HepG2 (cell line): Measurements from ENCODE around the gene CFAP210. TPM values are rescaled to one million over a fixed set of nuclear protein-coding genes. Genes with fewer than 3 reads are reported as not detected.

Source experiments
- ATAC-seq: fragments of 200-7000 bp; cut with Tn5 transposase; 3 replicates; pipeline ENCODE4 v1.9.1; 2020; ENCODE audit warnings: mild to moderate bottlenecking, moderate library complexity
- BruUV-seq: library from RNA; stranded (reverse); fragments of 400-500 nt; replicated peaks from 2 replicates; lab custom pipeline; 2021; lab: Mats Ljungman, UMichigan
- CTCF ChIA-PET: fragments of 300-600 bp; formaldehyde crosslinking; extraction: SDS; loops from one replicate; lab custom pipeline; 2021; ENCODE audit warnings: low total read pairs, inconsistent platforms, low intra/inter-chr PET ratio; lab: Yijun Ruan, JAX
- POLR2A ChIA-PET: fragments of 350-600 bp; sonication (Branson Sonifier 250); formaldehyde crosslinking; loops from one replicate; lab custom pipeline; 2020; ENCODE audit warnings: antibody characterized with exemption, inconsistent platforms; lab: Yijun Ruan, JAX
- DNase-seq: peaks from one replicate; pipeline ENCODE4 v3.0.0-alpha.2; 2015; ENCODE audit warnings: low spot score
- FAIRE-seq: peaks from 3 replicates; lab custom pipeline; 2011; peaks lifted over from hg19 to GRCh38; lab: Jason Lieb, UNC
- H2AFZ ChIP-seq: one replicate; pipeline ENCODE4 v1.6.1; 2011; ENCODE audit warnings: low read length, inconsistent platforms
- H3K27ac ChIP-seq: fragments of 300-600 bp; 3 replicates; pipeline ENCODE4 v1.8.0; 2011; ENCODE audit warnings: mixed run types, mild to moderate bottlenecking, mixed read lengths, low read length, inconsistent platforms; ENCODE audit not compliant: insufficient read depth; ENCODE audit errors: extremely low read length
- H3K27me3 ChIP-seq, 2 experiments: fragments of 200-600 bp in 1 of 2; 2 replicates in 1 of 2; 3 replicates in 1 of 2; pipeline versions ENCODE4 v1.6.0 to v1.8.0; 2011; ENCODE audit warnings: low read length in 2 of 2, mild to moderate bottlenecking in 2 of 2, moderate library complexity in 2 of 2, inconsistent platforms in 1 of 2; ENCODE audit not compliant: insufficient read depth in 2 of 2, control insufficient read depth in 1 of 2
- H3K36me3 ChIP-seq, 2 experiments: fragments of 200-600 bp in 1 of 2; replicated peaks in 1 of 2; 2 replicates in 1 of 2; 3 replicates in 1 of 2; pipeline versions ENCODE4 v1.5.1 to v1.8.0; 2011; ENCODE audit warnings: low read length in 2 of 2, inconsistent platforms in 1 of 2; ENCODE audit not compliant: insufficient read depth in 2 of 2, control insufficient read depth in 1 of 2
- H3K4me1 ChIP-seq: 2 replicates; pipeline ENCODE4 v1.5.1; 2012; ENCODE audit warnings: low read length, inconsistent platforms; ENCODE audit not compliant: insufficient read depth
- H3K4me2 ChIP-seq: 2 replicates; pipeline ENCODE4 v1.6.0; 2011; ENCODE audit warnings: low read depth, low read length, inconsistent platforms
- H3K4me3 ChIP-seq, 3 experiments: fragments of 200-600 bp in 1 of 3; sonication (generic), shearing (Covaris generic) in 1 of 3; replicated peaks in 1 of 3; 2 replicates each; pipeline ENCODE4 v1.5.1; 2011 to 2016; ENCODE audit warnings: low read length in 3 of 3, inconsistent platforms in 2 of 3, low read depth in 2 of 3, mild to moderate bottlenecking in 2 of 3, control low read depth in 1 of 3, mixed read lengths in 1 of 3; ENCODE audit not compliant: insufficient read depth in 1 of 3
- H3K79me2 ChIP-seq: one replicate; pipeline ENCODE4 v1.6.1; 2011; ENCODE audit warnings: low read length, inconsistent platforms; ENCODE audit not compliant: insufficient read depth
- H3K9ac ChIP-seq: 2 replicates; pipeline ENCODE4 v1.6.0; 2011; ENCODE audit warnings: mild to moderate bottlenecking, low read depth, low read length, inconsistent platforms; ENCODE audit not compliant: insufficient read depth
- H3K9me3 ChIP-seq: 2 replicates; pipeline ENCODE4 v1.5.1; 2012; ENCODE audit warnings: mild to moderate bottlenecking, low read length
- H4K20me1 ChIP-seq: 2 replicates; pipeline ENCODE4 v1.6.0; 2011; ENCODE audit warnings: inconsistent platforms, mild to moderate bottlenecking, low read length, moderate library complexity; ENCODE audit not compliant: insufficient read depth
- ARNT ChIP-seq: fragments of 450-650 bp; IDR thresholded peaks from 2 replicates; pipeline ENCODE4 v1.6.1; 2017
- ATAD3A ChIP-seq: sonication (generic); formaldehyde crosslinking; IDR thresholded peaks from 2 replicates; pipeline ENCODE4 v1.4.0; 2020; ENCODE audit warnings: missing genetic modification reagents
- HNF4A ChIP-seq: sonication (generic); formaldehyde crosslinking; IDR thresholded peaks from 2 replicates; pipeline ENCODE4 v1.4.0; 2020; ENCODE audit warnings: missing genetic modification reagents
- HNF4G ChIP-seq, 2 experiments: sonication (generic) in 1 of 2; formaldehyde crosslinking in 1 of 2; IDR thresholded peaks; 2 replicates each; pipeline versions ENCODE4 v1.4.0 to v1.6.1; 2011 to 2020; ENCODE audit warnings: borderline replicate concordance in 2 of 2, low read depth in 2 of 2, mild to moderate bottlenecking in 2 of 2, low read length in 1 of 2, missing genetic modification reagents in 1 of 2, moderate library complexity in 1 of 2
- IKZF1 ChIP-seq: fragments of 450-650 bp; IDR thresholded peaks from 2 replicates; pipeline ENCODE4 v1.7.1; 2016
- MIXL1 ChIP-seq: IDR thresholded peaks from 2 replicates; pipeline ENCODE4 v1.6.1; 2016
- REL ChIP-seq: sonication (generic); formaldehyde crosslinking; conservative IDR thresholded peaks from 2 replicates; pipeline ENCODE4 v1.8.0; 2022; ENCODE audit warnings: mild to moderate bottlenecking, missing genetic modification reagents, moderate library complexity
- RXRB ChIP-seq: IDR thresholded peaks from 2 replicates; pipeline ENCODE4 v1.6.1; 2016; ENCODE audit warnings: borderline replicate concordance, missing genetic modification reagents, missing compliant biosample characterization
- SIN3A ChIP-seq: IDR thresholded peaks from 2 replicates; pipeline ENCODE4 v1.6.1; 2011; ENCODE audit warnings: low read depth, mild to moderate bottlenecking, control low read depth, low read length, borderline replicate concordance
- SMAD1 ChIP-seq: sonication (generic); formaldehyde crosslinking; IDR thresholded peaks from 2 replicates; pipeline ENCODE4 v1.4.0; 2020; ENCODE audit warnings: missing genetic modification reagents, low read depth, mild to moderate bottlenecking, borderline replicate concordance
- SMARCE1 ChIP-seq: fragments of 450-650 bp; IDR thresholded peaks from 2 replicates; pipeline ENCODE4 v1.6.1; 2017; ENCODE audit warnings: borderline replicate concordance
- SP1 ChIP-seq, 2 experiments: fragments of 450-650 bp in 1 of 2; sonication (generic) in 1 of 2; formaldehyde crosslinking in 1 of 2; IDR thresholded peaks; 2 replicates each; pipeline versions ENCODE4 v1.4.0 to v1.6.1; 2016 to 2020; ENCODE audit warnings: missing genetic modification reagents in 1 of 2
- TCF7 ChIP-seq: sonication (generic); IDR thresholded peaks from 2 replicates; pipeline ENCODE4 v1.6.1; 2016; ENCODE audit warnings: antibody characterized with exemption, low read depth
- TEAD3 ChIP-seq: optimal IDR thresholded peaks from 2 replicates; pipeline ENCODE3; 2016; ENCODE audit warnings: borderline replicate concordance
- ZBTB7A ChIP-seq: sonication (generic); formaldehyde crosslinking; IDR thresholded peaks from 2 replicates; pipeline ENCODE4 v1.8.0; 2022; ENCODE audit warnings: mild to moderate bottlenecking, missing genetic modification reagents
- ZFP41 ChIP-seq: sonication (generic); formaldehyde crosslinking; IDR thresholded peaks from 2 replicates; pipeline ENCODE4 v1.4.0; 2020; ENCODE audit warnings: mild to moderate bottlenecking, missing genetic modification reagents, borderline replicate concordance
- ZNF337 ChIP-seq: sonication (generic); formaldehyde crosslinking; IDR thresholded peaks from 2 replicates; pipeline ENCODE4 v1.5.1; 2020; ENCODE audit warnings: missing genetic modification reagents, low read depth, mild to moderate bottlenecking, borderline replicate concordance
- ZNF460 ChIP-seq: sonication (generic); formaldehyde crosslinking; IDR thresholded peaks from 2 replicates; pipeline ENCODE4 v1.5.1; 2020; ENCODE audit warnings: missing genetic modification reagents, mild to moderate bottlenecking, borderline replicate concordance
- ZNF501 ChIP-seq: sonication (generic); formaldehyde crosslinking; IDR thresholded peaks from 2 replicates; pipeline ENCODE4 v1.5.1; 2020; ENCODE audit warnings: mild to moderate bottlenecking, moderate library complexity, missing genetic modification reagents
- ZNF530 ChIP-seq: sonication (generic); formaldehyde crosslinking; IDR thresholded peaks from 2 replicates; pipeline ENCODE4 v1.5.0; 2020; ENCODE audit warnings: low read depth, mild to moderate bottlenecking, missing genetic modification reagents
- ZNF564 ChIP-seq: sonication (generic); formaldehyde crosslinking; IDR thresholded peaks from 2 replicates; pipeline ENCODE4 v1.8.1; 2023; ENCODE audit warnings: mild to moderate bottlenecking, missing genetic modification reagents
- ZNF792 ChIP-seq: IDR thresholded peaks from 2 replicates; pipeline ENCODE4 v1.6.1; 2016
- WGBS: methylation state at CpG from one replicate; pipeline ENCODE4 v1.1.6; 2017; ENCODE audit warnings: low lambda C conversion rate; 5-methylcytosine and 5-hydroxymethylcytosine counted together
- in situ Hi-C: cut with HindIII; loops from 2 replicates; pipeline ENCODE4 v1.10.0; 2017; ENCODE audit warnings: low pct_unique_long_range_greater_than_20kb; ENCODE audit not compliant: extremely low pct_ligation_motif_present
- intact Hi-C: fragments of 100-400 bp; cut with micrococcal nuclease; formaldehyde crosslinking; loops from one replicate; pipeline ENCODE4 v1.10.0; 2022; ENCODE audit not compliant: unreplicated experiment
- polyA plus RNA-seq, 8 experiments: library from polyadenylated mRNA; depleted of rRNA in 3 of 8; stranded (reverse) in 7 of 8; unstranded in 1 of 8; fragments of >200 nt; fragmentation: Illumina TruSeq in 4 of 8; extraction: Trizol in 4 of 8; gene quantifications; 2 replicates each; pipeline versions ENCODE4 v1.2.1 to v1.2.3, GENCODE V29; 2011 to 2016; ENCODE audit warnings: low read depth in 4 of 8, missing spikeins in 1 of 8, mixed read lengths in 1 of 8; ENCODE audit not compliant: insufficient read depth in 1 of 8
- total RNA-seq, 5 experiments: library from RNA; depleted of rRNA; stranded (reverse); fragments of >200 nt; fragmentation: Illumina TruSeq; extraction: Trizol; gene quantifications; 2 replicates each; pipeline ENCODE4 v1.2.3, GENCODE V29; 2016; ENCODE audit warnings: low read depth in 1 of 5
- TF ChIP-seq, protein P1 (sequence below): sonication (generic); formaldehyde crosslinking; IDR thresholded peaks from 2 replicates; pipeline ENCODE4 v1.4.0; 2020; ENCODE audit warnings: missing genetic modification reagents
- TF ChIP-seq, protein P2 (sequence below): fragments of 450-650 bp; IDR thresholded peaks from 2 replicates; pipeline ENCODE4 v1.6.1; 2017

The CFAP210 gene
- total and polyA plus RNA-seq, 2 of the 13 experiments (the other 11 are each of a cell fraction or from before 2014, with no cell fraction given), result 0.18 TPM; not detected in 1

DNA sequence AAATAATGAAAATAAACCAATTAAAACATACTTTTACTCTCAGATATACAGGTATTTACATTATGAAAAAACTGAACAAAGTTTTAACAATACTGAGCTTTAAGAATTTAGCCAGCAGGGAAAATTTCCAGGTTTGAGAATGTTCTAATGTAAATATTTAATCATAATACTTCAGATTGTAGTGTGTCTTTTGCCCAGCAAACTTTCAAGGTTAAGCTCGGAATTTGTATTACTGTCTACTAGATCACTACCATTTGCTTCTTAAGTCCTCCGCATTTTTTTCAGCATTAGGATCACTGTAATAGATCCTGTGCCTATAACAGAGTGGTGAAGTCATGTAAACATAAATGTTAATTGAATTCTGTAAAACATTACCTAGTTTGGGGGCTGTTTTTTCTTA, 52.7 kb downstream of the CFAP210 start:
- H3K9ac ChIP-seq, result no peak overlapping the region
- POLR2A ChIA-PET, result no interaction called here

DNA sequence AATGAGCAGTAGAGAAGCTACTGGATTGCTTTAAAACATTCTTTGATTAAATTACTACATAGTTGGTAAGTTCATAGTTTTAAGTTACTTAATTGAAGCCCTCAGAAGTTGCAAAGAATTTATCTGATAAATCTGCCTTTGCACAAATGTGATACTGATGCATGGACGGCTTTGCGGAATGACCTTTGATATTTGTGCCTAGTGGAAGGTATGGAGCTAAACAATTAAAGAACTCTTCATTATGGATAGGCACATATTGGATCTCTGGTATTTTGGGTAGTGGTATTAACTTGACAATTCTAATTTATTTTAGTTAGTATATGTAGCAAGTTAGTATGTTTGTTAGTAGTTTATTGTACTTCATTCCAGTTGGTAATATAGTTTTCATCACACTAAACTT, 54.1 kb downstream of the CFAP210 start:
- DNase-seq (peak; percentile 66), ATAC-seq (peak; percentile 69), FAIRE-seq (no peak)
- peaks cover 4 to 25% of the 10 kb centered on the region in 2 experiments; a peak in 4 of 5 replicates for H3K36me3 ChIP-seq
- 76% methylated on average over 2 of the region's 2 CpGs for WGBS
- in situ Hi-C loops, result no loop called here
- H4K20me1 ChIP-seq, result no peaks in the 10 kb centered on the region
- H3K4me1 ChIP-seq, result peaks cover 35% of the 10 kb centered on the region
- intact Hi-C loops, result no loop called here
- H3K4me3 ChIP-seq, result no peak overlapping the region
- no peak overlapping the region for H3K27ac ChIP-seq
- no peak overlapping the region for H3K9ac ChIP-seq
- no peaks in the 10 kb centered on the region for H3K79me2 ChIP-seq
- POLR2A ChIA-PET, result interaction anchor here (1.1 kb wide), 1 partner anchor 43 kb away, joined by 3 read pairs; no protein-coding TSS in a partner anchor
- no peak overlapping the region for H2AFZ ChIP-seq
- no peaks in the 10 kb centered on the region for H3K9me3 ChIP-seq
- no TSS peak for BruUV-seq
- no peaks in the 10 kb centered on the region for H3K27me3 ChIP-seq
- H3K4me2 ChIP-seq, result no peak overlapping the region
- CTCF ChIA-PET, result no interaction called here
- TF ChIP-seq ZNF792 (CRISPR knock-in tag) (no peak), SP1 (IDR thresholded peaks at IDR 0.05) (no peak), SP1 (CRISPR knock-in tag; IDR thresholded peaks at IDR 0.05) (no peak), SMARCE1 (peak; percentile 46; the same call in 1 of the 2 replicates), ZNF337 (CRISPR knock-in tag) (no peak), RXRB (CRISPR knock-in tag) (no peak), HNF4G (IDR thresholded peaks at IDR 0.05; ENCODE audit: borderline replicate concordance, low read depth, low read length) (peak; percentile 69; the same call in 1 of the 2 replicates), HNF4G (CRISPR knock-in tag; IDR thresholded peaks at IDR 0.05; ENCODE audit: borderline replicate concordance, low read depth) (no peak), TEAD3 (CRISPR knock-in tag) (peak; percentile 80), IKZF1 (no peak), HNF4A (peak; percentile 74), ARNT (no peak)
- TF ChIP-seq, protein P1, sequence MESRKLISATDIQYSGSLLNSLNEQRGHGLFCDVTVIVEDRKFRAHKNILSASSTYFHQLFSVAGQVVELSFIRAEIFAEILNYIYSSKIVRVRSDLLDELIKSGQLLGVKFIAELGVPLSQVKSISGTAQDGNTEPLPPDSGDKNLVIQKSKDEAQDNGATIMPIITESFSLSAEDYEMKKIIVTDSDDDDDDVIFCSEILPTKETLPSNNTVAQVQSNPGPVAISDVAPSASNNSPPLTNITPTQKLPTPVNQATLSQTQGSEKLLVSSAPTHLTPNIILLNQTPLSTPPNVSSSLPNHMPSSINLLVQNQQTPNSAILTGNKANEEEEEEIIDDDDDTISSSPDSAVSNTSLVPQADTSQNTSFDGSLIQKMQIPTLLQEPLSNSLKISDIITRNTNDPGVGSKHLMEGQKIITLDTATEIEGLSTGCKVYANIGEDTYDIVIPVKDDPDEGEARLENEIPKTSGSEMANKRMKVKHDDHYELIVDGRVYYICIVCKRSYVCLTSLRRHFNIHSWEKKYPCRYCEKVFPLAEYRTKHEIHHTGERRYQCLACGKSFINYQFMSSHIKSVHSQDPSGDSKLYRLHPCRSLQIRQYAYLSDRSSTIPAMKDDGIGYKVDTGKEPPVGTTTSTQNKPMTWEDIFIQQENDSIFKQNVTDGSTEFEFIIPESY (CRISPR knock-in tag), result peak; percentile 95

More for the DNA sequence above, 52.7 kb downstream of the CFAP210 start:
- intact Hi-C loops, result no loop called here
- Histone ChIP-seq H2AFZ (no peak overlapping the region), H3K27ac (no peak overlapping the region), H4K20me1 (no peaks in the 10 kb centered on the region), H3K4me3 (no peak overlapping the region)
- no TSS peak for BruUV-seq
- 90% methylated on average over 2 of the region's 2 CpGs for WGBS
- in situ Hi-C loops, result no loop called here
- CTCF ChIA-PET, result no interaction called here
- no peak for TF ChIP-seq ATAD3A
- TF ChIP-seq MIXL1 (CRISPR knock-in tag), result no peak
- TF ChIP-seq REL (CRISPR knock-in tag), result no peak
- no peak for TF ChIP-seq ZBTB7A
- TF ChIP-seq ZNF564 (CRISPR knock-in tag), result no peak
- TF ChIP-seq, protein P2, sequence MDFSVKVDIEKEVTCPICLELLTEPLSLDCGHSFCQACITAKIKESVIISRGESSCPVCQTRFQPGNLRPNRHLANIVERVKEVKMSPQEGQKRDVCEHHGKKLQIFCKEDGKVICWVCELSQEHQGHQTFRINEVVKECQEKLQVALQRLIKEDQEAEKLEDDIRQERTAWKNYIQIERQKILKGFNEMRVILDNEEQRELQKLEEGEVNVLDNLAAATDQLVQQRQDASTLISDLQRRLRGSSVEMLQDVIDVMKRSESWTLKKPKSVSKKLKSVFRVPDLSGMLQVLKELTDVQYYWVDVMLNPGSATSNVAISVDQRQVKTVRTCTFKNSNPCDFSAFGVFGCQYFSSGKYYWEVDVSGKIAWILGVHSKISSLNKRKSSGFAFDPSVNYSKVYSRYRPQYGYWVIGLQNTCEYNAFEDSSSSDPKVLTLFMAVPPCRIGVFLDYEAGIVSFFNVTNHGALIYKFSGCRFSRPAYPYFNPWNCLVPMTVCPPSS, result no peak
- TF ChIP-seq SIN3A, result no peak
- TF ChIP-seq SMARCE1, result no peak
- TF ChIP-seq ZFP41 (CRISPR knock-in tag), result no peak
- no peak for TF ChIP-seq ZNF530 (CRISPR knock-in tag)
- no peak for TF ChIP-seq TCF7
- TF ChIP-seq ZNF460 (CRISPR knock-in tag), result no peak
- TF ChIP-seq SMAD1 (CRISPR knock-in tag), result no peak
- TF ChIP-seq ZNF501 (CRISPR knock-in tag), result no peak
- TF ChIP-seq, all 625 proteins: peak for 0
- H3K9me3 ChIP-seq, result no peaks in the 10 kb centered on the region
- H3K27me3 ChIP-seq, result no peaks in the 10 kb centered on the region
- H3K4me2 ChIP-seq, result no peak overlapping the region
- no peaks in the 10 kb centered on the region for H3K79me2 ChIP-seq
- no peak for FAIRE-seq
- peaks cover 4 to 13% of the 10 kb centered on the region in 2 experiments; a peak in 4 of 5 replicates for H3K36me3 ChIP-seq
- no peak for DNase-seq
- peaks cover 35% of the 10 kb centered on the region for H3K4me1 ChIP-seq
- ATAC-seq, result no peak
